K562 (cell line): ENCODE results near the gene CD300C. TPM values are rescaled to one million over a fixed set of nuclear protein-coding genes. Genes with fewer than 3 reads are reported as not detected.

ENCODE experiments used
- ATAC-seq: fragments of 200-7000 bp; cut with Tn5 transposase; 3 replicates; pipeline ENCODE4 v1.9.1; 2020; ENCODE audit warnings: moderate library complexity
- BruUV-seq: library from RNA; stranded (reverse); fragments of 400-500 nt; replicated peaks from 2 replicates; lab custom pipeline; 2021; lab: Mats Ljungman, UMichigan
- CTCF ChIA-PET: fragments of 300-600 bp; formaldehyde crosslinking; extraction: SDS; loops from one replicate; lab custom pipeline; 2021; ENCODE audit warnings: low intra/inter-chr PET ratio; lab: Yijun Ruan, JAX
- POLR2A ChIA-PET: fragments of 300-600, 350-650 bp; sonication (Branson Sonifier 250); formaldehyde crosslinking; extraction: SDS; loops from one replicate; lab custom pipeline; 2021; ENCODE audit warnings: antibody characterized with exemption, inconsistent platforms; lab: Yijun Ruan, JAX
- DNase-seq, 4 experiments: peaks; one replicate each; pipeline versions ENCODE4 v3.0.0 to v3.0.0-alpha.2; 2011 to 2018; ENCODE audit warnings: low spot score in 3 of 4, mixed read lengths in 3 of 4; ENCODE audit errors: extremely low read depth in 1 of 4
- FAIRE-seq: peaks from 2 replicates; lab custom pipeline; 2011; peaks lifted over from hg19 to GRCh38; lab: Jason Lieb, UNC
- H2AFZ ChIP-seq: 2 replicates; pipeline ENCODE4 v1.6.0; 2011; ENCODE audit warnings: low read depth, low read length, control low read depth, inconsistent platforms
- H3K27ac ChIP-seq: fragments of 200-600 bp; 3 replicates; pipeline ENCODE4 v1.8.0; 2011; ENCODE audit warnings: low read depth, mild to moderate bottlenecking, control low read depth, inconsistent platforms, low read length, moderate library complexity, mixed read lengths; ENCODE audit errors: extremely low read depth
- H3K27me3 ChIP-seq, 2 experiments: fragments of 300-600 bp in 1 of 2; 2 replicates in 1 of 2; 3 replicates in 1 of 2; pipeline versions ENCODE4 v1.6.0 to v1.8.0; 2011; ENCODE audit warnings: inconsistent platforms in 2 of 2, low read length in 2 of 2, mild to moderate bottlenecking in 1 of 2, mixed read lengths in 1 of 2, moderate library complexity in 1 of 2; ENCODE audit not compliant: control insufficient read depth in 2 of 2, insufficient read depth in 2 of 2
- H3K36me3 ChIP-seq: fragments of 300-600 bp; 3 replicates; pipeline ENCODE4 v1.8.0; 2011; ENCODE audit warnings: mild to moderate bottlenecking, low read length, inconsistent platforms; ENCODE audit not compliant: control insufficient read depth, insufficient read depth
- H3K4me1 ChIP-seq, 2 experiments: fragments of 200-600 bp in 1 of 2; replicated peaks in 1 of 2; 2 replicates in 1 of 2; 3 replicates in 1 of 2; pipeline versions ENCODE4 v1.5.1 to v1.8.0; 2011; ENCODE audit warnings: inconsistent platforms in 2 of 2, low read length in 2 of 2, mild to moderate bottlenecking in 1 of 2, mixed read lengths in 1 of 2, moderate library complexity in 1 of 2; ENCODE audit not compliant: control insufficient read depth in 2 of 2, insufficient read depth in 2 of 2
- H3K4me2 ChIP-seq: 2 replicates; pipeline ENCODE4 v1.6.1; 2011; ENCODE audit warnings: low read length, control low read depth, inconsistent platforms, mixed read lengths; ENCODE audit not compliant: insufficient read depth
- H3K4me3 ChIP-seq: fragments of 200-600 bp; sonication (generic), shearing (Covaris generic); 2 replicates; pipeline ENCODE4 v1.5.1; 2016; ENCODE audit warnings: control low read depth, inconsistent platforms
- H3K79me2 ChIP-seq: fragments of 200-600 bp; 3 replicates; pipeline ENCODE4 v1.8.0; 2011; ENCODE audit warnings: low read length, inconsistent platforms; ENCODE audit not compliant: control insufficient read depth, insufficient read depth
- H3K9ac ChIP-seq, 2 experiments: 2 replicates each; pipeline versions ENCODE4 v1.6.0 to v1.6.1; 2011; ENCODE audit warnings: low read depth in 2 of 2, low read length in 2 of 2, control low read depth in 1 of 2, inconsistent platforms in 1 of 2, mild to moderate bottlenecking in 1 of 2, mixed read lengths in 1 of 2; ENCODE audit not compliant: insufficient read depth in 1 of 2
- H3K9me1 ChIP-seq: one replicate; pipeline ENCODE4 v1.6.0; 2011; ENCODE audit warnings: inconsistent platforms, mild to moderate bottlenecking, low read length, moderate library complexity; ENCODE audit not compliant: control insufficient read depth, insufficient read depth
- H3K9me3 ChIP-seq: replicated peaks from 2 replicates; pipeline ENCODE4 v1.5.1; 2011; ENCODE audit warnings: low read depth, low read length, inconsistent platforms; ENCODE audit not compliant: control insufficient read depth, insufficient read depth
- H4K20me1 ChIP-seq: replicated peaks from 2 replicates; pipeline ENCODE4 v1.6.1; 2011; ENCODE audit warnings: low read length, inconsistent platforms, mixed read lengths; ENCODE audit not compliant: control insufficient read depth, insufficient read depth
- BCOR ChIP-seq: fragments of 450-650 bp; IDR thresholded peaks from 2 replicates; pipeline ENCODE4 v1.6.1; 2016
- CREBBP ChIP-seq: IDR thresholded peaks from one replicate; pipeline ENCODE4 v1.6.1; 2012; ENCODE audit warnings: low read depth, mild to moderate bottlenecking, control low read depth, inconsistent platforms, low read length
- HBP1 ChIP-seq: fragments of 450-650 bp; formaldehyde crosslinking; IDR thresholded peaks from 2 replicates; pipeline ENCODE4 v1.4.0; 2022; ENCODE audit warnings: missing genetic modification characterization
- MYNN ChIP-seq, 2 experiments: sonication (generic); formaldehyde crosslinking in 1 of 2; IDR thresholded peaks; 2 replicates each; pipeline versions ENCODE4 v1.5.0 to v1.6.1; 2016 to 2020; ENCODE audit warnings: antibody characterized with exemption in 1 of 2, missing genetic modification reagents in 1 of 2
- OTX1 ChIP-seq: fragments of 450-650 bp; formaldehyde crosslinking; IDR thresholded peaks from 2 replicates; pipeline ENCODE4 v1.4.0; 2022; ENCODE audit warnings: mild to moderate bottlenecking
- PHF21A ChIP-seq: fragments of 450-650 bp; IDR thresholded peaks from 2 replicates; pipeline ENCODE4 v1.6.1; 2017; ENCODE audit warnings: low read depth, borderline replicate concordance
- TEAD2 ChIP-seq: fragments of 450-650 bp; IDR thresholded peaks from 2 replicates; pipeline ENCODE4 v1.6.1; 2016; ENCODE audit warnings: missing genetic modification characterization, control low read depth, missing compliant biosample characterization
- ZBTB26 ChIP-seq: fragments of 450-650 bp; formaldehyde crosslinking; IDR thresholded peaks from 2 replicates; pipeline ENCODE4 v1.4.0; 2022; ENCODE audit warnings: missing genetic modification characterization
- ZBTB43 ChIP-seq: sonication (generic); formaldehyde crosslinking; IDR thresholded peaks from 2 replicates; pipeline ENCODE4 v1.8.0; 2023; ENCODE audit warnings: mild to moderate bottlenecking, missing genetic modification reagents
- ZHX1 ChIP-seq: fragments of 150-350 bp; conservative IDR thresholded peaks from 2 replicates; pipeline ENCODE4 v1.6.1; 2014; ENCODE audit warnings: low read length
- ZNF347 ChIP-seq: fragments of 450-650 bp; formaldehyde crosslinking; IDR thresholded peaks from 2 replicates; pipeline ENCODE4 v1.4.0; 2020; ENCODE audit warnings: low read depth, mild to moderate bottlenecking, moderate library complexity
- WGBS: fragments of 100-300 bp; shearing (Covaris generic); methylation state at CpG from one replicate; pipeline ENCODE4 v1.1.6; 2016; ENCODE audit warnings: low coverage, mixed read lengths; ENCODE audit not compliant: insufficient coverage; ENCODE audit errors: missing lambda C conversion rate; 5-methylcytosine and 5-hydroxymethylcytosine counted together
- in situ Hi-C: fragments of 300-500 bp; cut with MboI; formaldehyde crosslinking; loops from 4 replicates; pipeline ENCODE4 v1.15.0; 2018; ENCODE audit warnings: inconsistent platforms, mixed read lengths
- intact Hi-C: fragments of 100-400 bp; cut with micrococcal nuclease; formaldehyde crosslinking; loops from 2 replicates; pipeline ENCODE4 v1.14.2; 2022
- polyA plus RNA-seq, 8 experiments: library from polyadenylated mRNA; depleted of rRNA in 4 of 8; stranded (reverse) in 5 of 8; unstranded in 3 of 8; fragments of >200 nt; fragmentation: Nextera tagmentation in 2 of 8; fragmentation: Illumina TruSeq in 1 of 8; extraction: Ambion mirVana in 2 of 8; extraction: Trizol in 1 of 8; gene quantifications; 2 replicates each; pipeline versions ENCODE4 v1.2.1 to v1.2.3, GENCODE V29; 2011 to 2014; ENCODE audit warnings: inconsistent platforms in 1 of 8, missing spikeins in 1 of 8
- total RNA-seq, 7 experiments: library from RNA; depleted of rRNA in 6 of 7; stranded (reverse); fragments of >200 nt in 6 of 7; fragmentation: Illumina TruSeq in 2 of 7; extraction: Trizol in 2 of 7; gene quantifications; 2 replicates each; pipeline versions ENCODE4 v1.2.1 to v1.2.3, GENCODE V29; 2011 to 2021; ENCODE audit warnings: low replicate concordance in 1 of 7

CD300C gene
- total and polyA plus RNA-seq, 9 of the 15 experiments (the other 6 are each of a cell fraction or from before 2014, with no cell fraction given), result 0.04 to 0.16 (median 0.07) TPM; not detected in 6

GRCh38 chr17:74563358-74563757 is 17.4 kb upstream of the CD300C start:
- H3K4me1 ChIP-seq, result no peaks in the 10 kb centered on the region
- no peak overlapping the region for H3K4me2 ChIP-seq
- H3K4me3 ChIP-seq, result no peak overlapping the region
- ChIA-PET CTCF (no interaction called here), POLR2A (no interaction called here)
- H4K20me1 ChIP-seq, result no peaks in the 10 kb centered on the region; the same call in 1 of the 2 replicates
- no peak overlapping the region for H3K27ac ChIP-seq
- H3K9ac ChIP-seq, result no peak overlapping the region
- no TSS peak for BruUV-seq
- peaks cover 0 to 35% of the 10 kb centered on the region in 2 experiments; a peak in 4 of 5 replicates for H3K27me3 ChIP-seq
- no peaks in the 10 kb centered on the region for H3K79me2 ChIP-seq
- ATAC-seq (no peak), DNase-seq (no peak), FAIRE-seq (peak; percentile 15)
- in situ Hi-C loops (no loop called here), intact Hi-C loops (no loop called here)
- no peaks in the 10 kb centered on the region for H3K36me3 ChIP-seq
- WGBS, result 0% methylated on average over 1 of the region's 1 CpG
- TF ChIP-seq BCOR, result no peak
- TF ChIP-seq ZNF347 (CRISPR knock-in tag), result no peak
- 0 out of 2 replicates have a peak, but pooled peaks have one; percentile 23 for TF ChIP-seq MYNN (IDR thresholded peaks at IDR 0.05)
- TF ChIP-seq MYNN (CRISPR knock-in tag; IDR thresholded peaks at IDR 0.05), result no peak
- no peak for TF ChIP-seq PHF21A
- TF ChIP-seq ZBTB43 (CRISPR knock-in tag), result peak; percentile 88; the same call in 1 of the 2 replicates
- no peak for TF ChIP-seq ZHX1
- TF ChIP-seq ZBTB26 (CRISPR knock-in tag), result peak; percentile 61
- 0 out of 2 replicates have a peak, but pooled peaks have one; percentile 26 for TF ChIP-seq OTX1 (CRISPR knock-in tag)
- TF ChIP-seq CREBBP, result peak; percentile 24
- 0 out of 2 replicates have a peak, but pooled peaks have one; percentile 47 for TF ChIP-seq HBP1
- no peak for TF ChIP-seq TEAD2 (tag)
- H2AFZ ChIP-seq, result no peak overlapping the region
- no peaks in the 10 kb centered on the region for H3K9me3 ChIP-seq
- H3K9me1 ChIP-seq, result no peaks in the 10 kb centered on the region
